Kidney (tissue), 22 donors: ENCODE measurements around the gene ACTN4. TPM values are rescaled to one million over a fixed set of nuclear protein-coding genes. Genes with fewer than 3 reads are reported as not detected.
"Not testable (repeated sequence)": the region's sequence is repeated elsewhere in the genome, so short reads cannot be mapped to it uniquely, and the experiment has no call there.

ENCODE experiments used
- DNase-seq, 5 donors: peaks; one replicate each; pipeline ENCODE4 v3.0.0-alpha.2; 2013 to 2020
- FAIRE-seq: peaks from 2 replicates; lab custom pipeline; 2012; peaks lifted over from hg19 to GRCh38; lab: Jason Lieb, UNC
- H3K27ac ChIP-seq, 2 donors: one replicate each; pipeline ENCODE4 v1.7.0; 2013; ENCODE audit warnings: low read depth in 2 of 2, low read length in 2 of 2, inconsistent platforms in 1 of 2
- H3K27me3 ChIP-seq: one replicate; pipeline ENCODE4 v1.7.1; 2013; ENCODE audit warnings: low read length, inconsistent platforms; ENCODE audit not compliant: control insufficient read depth, insufficient read depth
- H3K36me3 ChIP-seq, 3 donors: one replicate each; pipeline versions ENCODE4 v1.7.0 to v1.7.1; 2013; ENCODE audit warnings: low read length in 3 of 3, control low read depth in 1 of 3, inconsistent platforms in 1 of 3; ENCODE audit not compliant: insufficient read depth in 3 of 3, control insufficient read depth in 2 of 3
- H3K4me1 ChIP-seq, 3 donors: one replicate each; pipeline versions ENCODE4 v1.7.0 to v1.7.1; 2013; ENCODE audit warnings: low read length in 3 of 3, inconsistent platforms in 1 of 3, low read depth in 1 of 3; ENCODE audit not compliant: control insufficient read depth in 2 of 3, insufficient read depth in 2 of 3
- H3K4me3 ChIP-seq, 3 donors: one replicate each; pipeline versions ENCODE4 v1.7.0 to v1.8.1; 2013; ENCODE audit warnings: low read length in 3 of 3, control low read depth in 1 of 3, inconsistent platforms in 1 of 3
- H3K9ac ChIP-seq, 3 donors: one replicate each; pipeline versions ENCODE4 v1.7.0 to v1.7.1; 2013; ENCODE audit warnings: low read length in 3 of 3, control low read depth in 1 of 3, inconsistent platforms in 1 of 3
- H3K9me3 ChIP-seq, 3 donors: one replicate each; pipeline versions ENCODE4 v1.7.0 to v1.7.1; 2013; ENCODE audit warnings: low read length in 3 of 3, control low read depth in 1 of 3, inconsistent platforms in 1 of 3; ENCODE audit not compliant: control insufficient read depth in 2 of 3, insufficient read depth in 1 of 3
- CTCF ChIP-seq: IDR thresholded peaks from 3 replicates; pipeline ENCODE4 v1.5.1; 2012; ENCODE audit warnings: mild to moderate bottlenecking, moderate library complexity, borderline replicate concordance; ENCODE audit not compliant: insufficient read depth; ENCODE audit errors: extremely low read depth
- intact Hi-C: fragments of 100-400 bp; cut with DNase I; formaldehyde crosslinking; loops from one replicate; pipeline ENCODE4 v1.11.1; 2022
- long read RNA-seq, 10 donors: library from polyadenylated mRNA in 1 of 10; unstranded in 1 of 10; transcript quantifications; one replicate each; pipeline ENCODE4 v2.0.0 and lab custom pipeline, GENCODE V29; 2021 to 2026
- polyA plus RNA-seq: library from polyadenylated mRNA; stranded (reverse); fragments of 350-450 nt; fragmentation: Illumina TruSeq; extraction: RNeasy Lipid Tissue Mini Kit (QIAGEN cat#74804); gene quantifications from one replicate; pipeline ENCODE4 v1.2.3, GENCODE V29; 2014; ENCODE audit warnings: low read depth, low replicate concordance; ENCODE audit not compliant: insufficient read depth
- total RNA-seq: library from RNA; stranded (reverse); fragmentation: NEBNext Ultra II Directional; extraction: Animal tissue kit (Norgen Biotek cat#: 25700); gene quantifications from one replicate; pipeline ENCODE4 v1.2.1, GENCODE V29; 2021
- donor health status: control.
- donor health status: control.
- donor health status: control.
- donor health status: control.
- donor health status: control.
- donor health status: DM: yes; HTN: yes; CAD: no.
- donor health status: Normal renal cell carcinoma (clear cell type).

Gene ACTN4
- total RNA-seq (606 TPM), polyA plus RNA-seq (231 TPM)
- long read RNA-seq, donor 1, full-length matches to known transcripts, result 27 of 276 reads
- long read RNA-seq, donor 1, partial matches to known transcripts, result 249 of 276 reads
- long read RNA-seq, donor 1, other reads (novel, unspliced or antisense), result 0 of 276 reads
- long read RNA-seq, donor 2, full-length matches to known transcripts, result 36 of 132 reads
- long read RNA-seq, donor 2, partial matches to known transcripts, result 96 of 132 reads
- long read RNA-seq, donor 2, other reads (novel, unspliced or antisense), result 0 of 132 reads
- long read RNA-seq, donor 3, full-length matches to known transcripts, result 22 of 98 reads
- long read RNA-seq, donor 3, partial matches to known transcripts, result 76 of 98 reads
- long read RNA-seq, donor 3, other reads (novel, unspliced or antisense), result 0 of 98 reads
- long read RNA-seq, donor 4, full-length matches to known transcripts, result 48 of 292 reads
- long read RNA-seq, donor 4, partial matches to known transcripts, result 230 of 292 reads
- long read RNA-seq, donor 4, other reads (novel, unspliced or antisense), result 14 of 292 reads
- long read RNA-seq, donor 5, partial matches to known transcripts, result 0 of 1 reads
- long read RNA-seq, donor 5, other reads (novel, unspliced or antisense), result 0 of 1 reads
- long read RNA-seq, donor 6, full-length matches to known transcripts, result 9 of 111 reads
- long read RNA-seq, donor 6, partial matches to known transcripts, result 102 of 111 reads
- long read RNA-seq, donor 6, other reads (novel, unspliced or antisense), result 0 of 111 reads
- long read RNA-seq, donor 7, full-length matches to known transcripts, result 16 of 84 reads
- long read RNA-seq, donor 7, partial matches to known transcripts, result 11 of 84 reads
- long read RNA-seq, donor 7, other reads (novel, unspliced or antisense), result 57 of 84 reads
- long read RNA-seq, donor 8, full-length matches to known transcripts, result 20 of 86 reads
- long read RNA-seq, donor 8, partial matches to known transcripts, result 61 of 86 reads
- long read RNA-seq, donor 8, other reads (novel, unspliced or antisense), result 5 of 86 reads
- long read RNA-seq, donor 9, full-length matches to known transcripts, result 10 of 51 reads
- long read RNA-seq, donor 9, partial matches to known transcripts, result 41 of 51 reads
- long read RNA-seq, donor 9, other reads (novel, unspliced or antisense), result 0 of 51 reads
- long read RNA-seq, donor 10, full-length matches to known transcripts, result 16 of 64 reads
- long read RNA-seq, donor 10, partial matches to known transcripts, result 32 of 64 reads
- long read RNA-seq, donor 10, other reads (novel, unspliced or antisense), result 16 of 64 reads

DNA sequence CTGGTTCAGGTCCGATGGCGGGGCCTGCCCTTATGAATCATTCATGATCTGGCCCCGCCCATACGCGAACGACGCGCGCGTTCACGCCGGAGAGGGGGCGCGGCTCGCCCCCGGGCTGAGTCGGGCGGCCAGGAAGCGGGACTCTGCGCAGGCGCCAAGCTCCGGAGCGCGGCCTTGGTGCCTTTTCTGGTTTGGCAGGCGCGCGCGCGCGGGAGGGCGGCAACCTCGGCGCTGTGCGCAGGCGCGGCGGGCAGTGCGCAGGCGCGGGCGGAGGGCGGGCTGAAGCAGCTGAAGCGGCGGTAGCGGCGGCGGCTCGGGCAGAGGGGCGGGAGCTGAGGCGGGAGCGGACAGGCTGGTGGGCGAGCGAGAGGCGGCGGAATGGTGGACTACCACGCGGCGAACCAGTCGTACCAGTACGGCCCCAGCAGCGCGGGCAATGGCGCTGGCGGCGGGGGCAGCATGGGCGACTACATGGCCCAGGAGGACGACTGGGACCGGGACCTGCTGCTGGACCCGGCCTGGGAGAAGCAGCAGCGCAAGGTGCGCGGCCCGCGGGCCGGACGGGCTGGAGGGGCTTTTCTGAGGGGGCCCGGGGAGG lies at the start of gene ACTN4:
Gene ACTN4 (plus strand): TSS at position 282 of the 598 bp plus-strand sequence. CDS start 97 bp downstream, at position 379.
- peak within 1 kb of the TSS; percentile 95 to 100 (median 99) for H3K9ac ChIP-seq
- no peaks in the 10 kb centered on the region for H3K9me3 ChIP-seq
- no peaks in the 10 kb centered on the region for H3K27me3 ChIP-seq
- H3K27ac ChIP-seq, result peak within 1 kb of the TSS; percentile 96 to 99
- no peak for TF ChIP-seq CTCF
- no peak for FAIRE-seq
- peak; percentile 98 to 100 (median 100) for DNase-seq
- peaks cover 0 to 3% (median 0%) of the 10 kb centered on the region in 3 donors for H3K36me3 ChIP-seq
- peak within 1 kb of the TSS; percentile 86 to 99 (median 92) for H3K4me3 ChIP-seq
- peaks cover 0 to 24% (median 16%) of the 10 kb centered on the region in 3 donors for H3K4me1 ChIP-seq
- intact Hi-C loops, result no loop called here

- DNase-seq (no peak), FAIRE-seq (no peak)
- H3K4me3 ChIP-seq, result no peak overlapping the region
- TF ChIP-seq CTCF, result no peak
- H3K9ac ChIP-seq, result no peak overlapping the region
- H3K9me3 ChIP-seq, result no peaks in the 10 kb centered on the region
- intact Hi-C loops, result no loop called here
- no peaks in the 10 kb centered on the region for H3K36me3 ChIP-seq
- H3K27me3 ChIP-seq, result no peaks in the 10 kb centered on the region
- H3K27ac ChIP-seq, result no peak overlapping the region
- H3K4me1 ChIP-seq, result no peaks in the 10 kb centered on the region
Observed at GRCh38 chr19:38599722-38600121, 47.7 kb upstream of the ACTN4 start.

DNA sequence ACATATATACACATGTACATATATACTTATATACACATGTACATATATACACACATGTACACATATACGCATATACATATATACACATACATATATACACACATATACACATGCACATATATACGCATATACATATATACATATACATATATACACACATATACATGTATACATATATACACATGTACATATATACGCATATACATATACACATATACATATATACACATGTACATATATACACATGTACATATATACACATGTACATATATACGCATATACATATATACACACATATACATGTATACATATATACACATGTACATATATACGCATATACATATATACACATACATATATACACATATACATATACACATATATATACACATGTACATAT lies 44.6 kb upstream of the ACTN4 start:
- H3K27ac ChIP-seq, H3K4me3 ChIP-seq, intact Hi-C loops, H3K9ac ChIP-seq, H3K4me1 ChIP-seq, H3K27me3 ChIP-seq, DNase-seq, FAIRE-seq, H3K36me3 ChIP-seq, H3K9me3 ChIP-seq: not testable (repeated sequence)
